ENCODE data around the gene ZNF675. TPM values are rescaled to one million over a fixed set of nuclear protein-coding genes. Genes with fewer than 3 reads are reported as not detected.
"Not testable (repeated sequence)": the region's sequence is repeated elsewhere in the genome, so short reads cannot be mapped to it uniquely, and the experiment has no call there.

Gene ZNF675
- 10 to 100 TPM in 1 of 4 donors, 1 to 10 TPM in 3; 1.9 to 14.6 (median 3.7) TPM for polyA plus RNA-seq
- long read RNA-seq, donor 1, full-length matches to known transcripts, result 14 of 5,179 reads
- long read RNA-seq, donor 1, partial matches to known transcripts, result 5,152 of 5,179 reads
- long read RNA-seq, donor 1, other reads (novel, unspliced or antisense), result 13 of 5,179 reads
- long read RNA-seq, donor 2, partial matches to known transcripts, result 9 of 12 reads
- long read RNA-seq, donor 2, other reads (novel, unspliced or antisense), result 0 of 12 reads
- long read RNA-seq, donor 3, full-length matches to known transcripts, result 11 of 11 reads
- long read RNA-seq, donor 3, partial matches to known transcripts, result 0 of 11 reads
- long read RNA-seq, donor 3, other reads (novel, unspliced or antisense), result 0 of 11 reads
- long read RNA-seq, donor 4, result 0 reads
- long read RNA-seq, donor 5, partial matches to known transcripts, result 8 of 8 reads
- long read RNA-seq, donor 5, other reads (novel, unspliced or antisense), result 0 of 8 reads
- long read RNA-seq, donor 6, full-length matches to known transcripts, result 4 of 4 reads
- long read RNA-seq, donor 6, partial matches to known transcripts, result 0 of 4 reads
- long read RNA-seq, donor 6, other reads (novel, unspliced or antisense), result 0 of 4 reads
- long read RNA-seq, donor 7, full-length matches to known transcripts, result 4 of 28 reads
- long read RNA-seq, donor 7, partial matches to known transcripts, result 24 of 28 reads
- long read RNA-seq, donor 7, other reads (novel, unspliced or antisense), result 0 of 28 reads
- long read RNA-seq, donor 8, full-length matches to known transcripts, result 2 of 2 reads
- long read RNA-seq, donor 8, partial matches to known transcripts, result 0 of 2 reads
- long read RNA-seq, donor 8, other reads (novel, unspliced or antisense), result 0 of 2 reads
- long read RNA-seq, donor 9, partial matches to known transcripts, result 0 of 1 reads
- long read RNA-seq, donor 9, other reads (novel, unspliced or antisense), result 0 of 1 reads
- long read RNA-seq, donor 10, full-length matches to known transcripts, result 5 of 48 reads
- long read RNA-seq, donor 10, partial matches to known transcripts, result 43 of 48 reads
- long read RNA-seq, donor 10, other reads (novel, unspliced or antisense), result 0 of 48 reads

DNA sequence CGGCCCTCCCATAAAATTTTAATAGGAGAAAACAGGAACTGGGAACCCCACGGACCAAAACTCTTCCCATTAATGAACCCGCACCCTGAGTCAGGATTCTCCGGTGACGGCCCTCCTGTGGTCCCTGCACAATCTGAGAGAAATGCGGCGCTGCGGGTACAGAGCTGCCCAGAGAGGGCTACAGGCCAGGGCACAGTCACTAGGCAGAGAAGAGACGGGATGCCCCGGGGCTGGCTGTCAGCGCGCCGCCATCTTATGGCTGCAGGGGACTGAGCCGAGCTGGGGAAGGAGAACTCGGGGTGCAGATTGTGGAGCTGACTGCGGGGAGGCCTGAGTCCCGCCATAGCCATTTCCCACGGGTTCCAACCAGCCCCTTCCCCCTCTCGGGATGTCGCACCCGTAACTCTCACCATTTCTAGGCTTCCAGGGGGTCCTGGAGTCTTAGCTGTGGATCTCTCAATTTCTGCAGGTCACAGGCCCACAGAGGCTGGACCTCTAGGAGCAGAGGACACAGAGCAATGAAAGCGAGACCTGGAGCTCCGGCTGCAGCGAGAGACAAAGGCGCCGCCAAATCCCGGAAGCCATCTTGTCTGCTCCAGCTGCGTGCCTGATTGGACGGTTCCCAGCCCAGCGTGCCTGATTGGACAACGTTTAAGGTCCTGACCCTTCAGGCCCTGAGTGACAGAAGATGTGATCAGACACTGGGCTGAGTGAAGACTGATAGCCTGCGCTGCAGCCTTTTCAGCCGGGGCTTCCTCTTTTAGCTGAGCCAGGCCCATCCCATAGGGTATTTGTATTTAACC, at the start of gene ZNF675:
Gene ZNF675, minus strand, starts transcription at position 592 of the 803 bp plus-strand sequence. Its CDS starts 179 bp downstream, at position 413.
- Histone ChIP-seq H3K9me3 (ENCODE audit: control insufficient read depth in 2 of 2, insufficient read depth in 1 of 2, low read depth in 1 of 2, low read length in 1 of 2) (peaks cover 0 to 7% of the 10 kb centered on the region in 2 donors), H3K4me3 (ENCODE audit: low read depth in 1 of 3, low read length in 3 of 3) (peak within 1 kb of the TSS; percentile 81 to 90 (median 89)), H3K4me1 (ENCODE audit: control insufficient read depth in 3 of 3, insufficient read depth in 2 of 3, low read depth in 1 of 3, low read length in 2 of 3) (no peaks in the 10 kb centered on the region), H3K36me3 (ENCODE audit: control insufficient read depth in 3 of 3, insufficient read depth in 2 of 3, low read depth in 1 of 3, low read length in 3 of 3) (no peaks in the 10 kb centered on the region), H3K27me3 (ENCODE audit: control insufficient read depth in 3 of 3, insufficient read depth in 3 of 3, low read length in 3 of 3) (no peaks in the 10 kb centered on the region), H3K27ac (ENCODE audit: low read depth in 1 of 3, low read length in 2 of 3) (peak within 1 kb of the TSS; percentile 87 to 94 (median 93))
- DNase-seq (peak; percentile 94), FAIRE-seq (no peak)
- WGBS, 3 donors, result 0% methylated on average over 31 to 33 of the region's 33 CpGs

DNA sequence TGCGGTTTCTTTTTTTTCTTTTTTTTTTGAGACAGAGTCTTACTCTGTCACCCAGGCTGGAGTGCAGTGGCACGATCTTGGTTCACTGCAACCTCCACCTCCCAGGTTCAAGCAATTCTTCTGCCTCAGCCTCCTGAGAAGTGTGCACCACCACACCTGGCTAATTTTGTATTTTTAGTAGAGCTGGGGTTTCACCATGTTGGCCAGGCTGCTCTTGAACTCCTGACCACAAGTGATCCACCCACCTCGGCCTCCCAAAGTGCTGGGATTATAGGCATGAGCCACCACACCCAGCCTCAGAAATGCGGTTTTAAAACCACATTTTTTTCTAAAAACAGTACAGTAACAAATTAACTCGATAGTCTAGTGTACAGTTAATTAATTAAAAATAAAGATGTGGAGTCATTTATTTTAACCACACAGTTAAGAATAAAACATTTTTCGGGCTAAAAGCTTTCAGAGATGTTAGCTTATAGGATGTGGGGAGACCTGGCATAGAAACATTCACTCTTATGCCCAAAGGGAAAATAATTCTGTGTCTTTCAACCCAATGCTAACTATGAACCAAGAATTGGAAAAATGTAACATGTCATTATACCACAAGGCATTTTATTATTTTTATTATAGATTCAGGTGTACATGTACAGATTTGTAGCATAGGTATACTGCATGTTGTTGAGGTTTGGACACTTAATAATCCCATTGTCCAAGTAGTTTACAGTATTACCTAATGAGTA, 43.9 kb upstream of the ZNF675 start:
- FAIRE-seq; H3K4me3 ChIP-seq (ENCODE audit: low read depth in 1 of 3, low read length in 3 of 3); DNase-seq; H3K9me3 ChIP-seq (ENCODE audit: control insufficient read depth in 2 of 2, insufficient read depth in 1 of 2, low read depth in 1 of 2, low read length in 1 of 2); H3K27me3 ChIP-seq (ENCODE audit: control insufficient read depth in 3 of 3, insufficient read depth in 3 of 3, low read length in 3 of 3); H3K4me1 ChIP-seq (ENCODE audit: control insufficient read depth in 3 of 3, insufficient read depth in 2 of 3, low read depth in 1 of 3, low read length in 2 of 3); H3K27ac ChIP-seq (ENCODE audit: low read depth in 1 of 3, low read length in 2 of 3); H3K36me3 ChIP-seq (ENCODE audit: control insufficient read depth in 3 of 3, insufficient read depth in 2 of 3, low read depth in 1 of 3, low read length in 3 of 3): not testable (repeated sequence)
- WGBS, 3 donors, result 77 to 86% (median 82%) methylated on average over 6 of the region's 6 CpGs

DNA sequence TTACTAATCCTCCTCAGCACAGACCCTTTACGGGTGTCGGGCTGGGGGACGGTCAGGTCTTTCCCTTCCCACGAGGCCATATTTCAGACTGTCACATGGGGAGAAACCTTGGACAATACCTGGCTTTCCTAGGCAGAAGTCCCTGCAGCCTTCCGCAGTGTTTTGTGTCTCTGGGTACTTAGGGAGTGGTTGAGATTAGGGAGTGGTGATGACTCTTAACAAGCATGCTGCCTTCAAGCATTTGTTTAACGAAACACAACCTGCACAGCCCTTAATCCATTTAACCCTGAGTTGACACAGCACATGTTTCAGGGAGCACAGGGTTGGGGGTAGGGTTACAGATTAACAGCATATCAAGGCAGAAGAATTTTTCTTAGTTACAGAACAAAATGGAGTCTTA, 37.1 kb upstream of the ZNF675 start:
- H3K36me3 ChIP-seq (ENCODE audit: control insufficient read depth in 3 of 3, insufficient read depth in 2 of 3, low read depth in 1 of 3, low read length in 3 of 3); H3K27ac ChIP-seq (ENCODE audit: low read depth in 1 of 3, low read length in 2 of 3); H3K9me3 ChIP-seq (ENCODE audit: control insufficient read depth in 2 of 2, insufficient read depth in 1 of 2, low read depth in 1 of 2, low read length in 1 of 2); FAIRE-seq; H3K27me3 ChIP-seq (ENCODE audit: control insufficient read depth in 3 of 3, insufficient read depth in 3 of 3, low read length in 3 of 3); H3K4me3 ChIP-seq (ENCODE audit: low read depth in 1 of 3, low read length in 3 of 3); H3K4me1 ChIP-seq (ENCODE audit: control insufficient read depth in 3 of 3, insufficient read depth in 2 of 3, low read depth in 1 of 3, low read length in 2 of 3): not testable (repeated sequence)
- WGBS, 3 donors, result 17 to 22% (median 21%) methylated on average over 2 to 3 of the region's 6 CpGs
- DNase-seq, result peak in 1 of 2 donors; percentile 19

DNA sequence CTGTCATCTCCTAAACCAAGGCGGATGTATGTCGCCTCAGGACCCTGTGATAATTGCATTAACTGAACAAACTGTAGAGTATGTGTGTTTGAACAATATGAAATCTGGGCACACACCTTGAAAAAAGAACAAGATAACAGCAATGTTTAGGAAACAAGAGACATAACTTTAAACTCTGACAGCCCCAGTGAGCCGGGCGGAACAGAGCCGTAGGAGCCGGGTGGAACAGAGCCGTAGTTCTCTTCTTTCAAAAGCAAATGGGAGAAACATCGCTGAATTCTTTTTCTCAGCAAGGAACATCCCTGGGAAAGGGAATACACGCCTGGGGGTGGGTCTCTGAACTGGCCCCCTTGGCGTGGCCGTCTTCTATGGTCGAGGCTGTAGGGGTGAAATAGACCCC, 31.8 kb upstream of the ZNF675 start:
- Histone ChIP-seq H3K27ac (ENCODE audit: low read depth in 1 of 3, low read length in 2 of 3) (no peak overlapping the region), H3K9me3 (ENCODE audit: control insufficient read depth in 2 of 2, insufficient read depth in 1 of 2, low read depth in 1 of 2, low read length in 1 of 2) (peaks cover 0 to 1% of the 10 kb centered on the region in 2 donors), H3K27me3 (ENCODE audit: control insufficient read depth in 3 of 3, insufficient read depth in 3 of 3, low read length in 3 of 3) (no peaks in the 10 kb centered on the region), H3K36me3 (ENCODE audit: control insufficient read depth in 3 of 3, insufficient read depth in 2 of 3, low read depth in 1 of 3, low read length in 3 of 3) (no peaks in the 10 kb centered on the region), H3K4me3 (ENCODE audit: low read depth in 1 of 3, low read length in 3 of 3) (no peak overlapping the region), H3K4me1 (ENCODE audit: control insufficient read depth in 3 of 3, insufficient read depth in 2 of 3, low read depth in 1 of 3, low read length in 2 of 3) (no peaks in the 10 kb centered on the region)
- 24 to 45% (median 41%) methylated on average over 12 of the region's 12 CpGs for WGBS, 3 donors
- DNase-seq, result no peak
- no peak for FAIRE-seq

DNA sequence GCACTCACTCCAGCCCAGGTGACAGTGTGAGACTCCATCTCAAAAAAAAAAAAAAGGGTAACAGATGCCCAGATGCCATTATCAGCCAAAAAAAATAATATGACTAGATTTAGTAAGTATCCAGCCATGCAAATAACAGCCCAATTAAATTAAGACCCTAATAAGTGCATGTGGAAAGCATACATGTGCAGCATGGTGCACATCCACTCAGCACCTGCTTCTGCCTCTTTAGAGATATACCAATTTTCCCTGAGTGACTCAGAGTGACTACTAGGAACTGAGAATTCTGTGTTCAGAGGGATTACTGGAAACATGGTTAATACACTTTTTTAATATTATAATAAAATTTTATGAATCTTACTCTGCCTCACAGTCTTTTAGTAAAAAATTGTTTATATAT, 29.8 kb upstream of the ZNF675 start:
- H3K27me3 ChIP-seq (ENCODE audit: control insufficient read depth in 3 of 3, insufficient read depth in 3 of 3, low read length in 3 of 3), result no peaks in the 10 kb centered on the region
- no peak for FAIRE-seq
- DNase-seq, result no peak
- no peak overlapping the region for H3K27ac ChIP-seq (ENCODE audit: low read depth in 1 of 3, low read length in 2 of 3)
- no peak overlapping the region for H3K4me3 ChIP-seq (ENCODE audit: low read depth in 1 of 3, low read length in 3 of 3)
- H3K9me3 ChIP-seq (ENCODE audit: control insufficient read depth in 2 of 2, insufficient read depth in 1 of 2, low read depth in 1 of 2, low read length in 1 of 2), result peaks cover 0 to 1% of the 10 kb centered on the region in 2 donors
- H3K36me3 ChIP-seq (ENCODE audit: control insufficient read depth in 3 of 3, insufficient read depth in 2 of 3, low read depth in 1 of 3, low read length in 3 of 3), result no peaks in the 10 kb centered on the region
- H3K4me1 ChIP-seq (ENCODE audit: control insufficient read depth in 3 of 3, insufficient read depth in 2 of 3, low read depth in 1 of 3, low read length in 2 of 3), result no peaks in the 10 kb centered on the region

DNA sequence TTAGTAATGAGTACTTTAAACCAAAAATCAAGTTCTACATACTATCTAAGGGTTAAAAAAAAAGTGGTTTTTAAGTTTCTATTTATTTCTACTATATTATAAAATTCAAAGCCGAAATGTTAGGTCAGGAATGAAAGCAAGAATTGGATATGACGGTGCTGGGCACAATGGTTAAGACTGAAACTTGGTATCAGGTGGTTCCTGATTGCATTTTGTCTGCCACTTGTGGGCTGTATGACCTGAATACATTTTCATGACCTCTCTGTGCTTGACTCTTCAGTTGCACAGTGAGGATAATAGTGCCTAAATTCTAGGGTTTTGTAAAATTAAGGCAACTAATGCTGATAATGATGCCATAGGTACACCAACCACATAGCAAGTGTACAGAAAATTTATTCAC, 22.3 kb upstream of the ZNF675 start:
- no peak overlapping the region for H3K27ac ChIP-seq (ENCODE audit: low read depth in 1 of 3, low read length in 2 of 3)
- no peaks in the 10 kb centered on the region for H3K36me3 ChIP-seq (ENCODE audit: control insufficient read depth in 3 of 3, insufficient read depth in 2 of 3, low read depth in 1 of 3, low read length in 3 of 3)
- H3K9me3 ChIP-seq (ENCODE audit: control insufficient read depth in 2 of 2, insufficient read depth in 1 of 2, low read depth in 1 of 2, low read length in 1 of 2), result peaks cover 0 to 5% of the 10 kb centered on the region in 2 donors
- DNase-seq (no peak), FAIRE-seq (no peak)
- no peaks in the 10 kb centered on the region for H3K4me1 ChIP-seq (ENCODE audit: control insufficient read depth in 3 of 3, insufficient read depth in 2 of 3, low read depth in 1 of 3, low read length in 2 of 3)
- no peaks in the 10 kb centered on the region for H3K27me3 ChIP-seq (ENCODE audit: control insufficient read depth in 3 of 3, insufficient read depth in 3 of 3, low read length in 3 of 3)
- WGBS, 3 donors, result 36 to 43% (median 39%) methylated on average over 2 of the region's 2 CpGs
- no peak overlapping the region for H3K4me3 ChIP-seq (ENCODE audit: low read depth in 1 of 3, low read length in 3 of 3)

DNA sequence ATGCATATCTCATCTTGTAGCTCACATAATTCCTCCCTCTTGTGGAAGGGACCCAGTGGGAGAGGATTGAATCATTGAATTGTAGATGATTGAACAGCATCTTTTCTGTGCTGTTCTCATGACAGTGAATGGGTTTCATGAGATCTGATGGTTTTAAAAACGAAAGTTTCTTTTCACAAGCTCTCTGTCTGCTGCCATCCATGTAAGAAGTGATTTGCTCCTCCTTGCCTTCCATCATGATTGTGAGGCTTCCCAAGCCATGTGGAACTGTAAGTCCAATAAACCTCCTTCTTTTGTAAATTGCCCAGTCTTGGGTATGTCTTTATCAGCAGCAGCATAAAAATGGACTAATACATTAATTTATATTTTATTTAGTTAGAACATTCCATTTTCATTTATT, 19.6 kb upstream of the ZNF675 start:
- DNase-seq (no peak), FAIRE-seq (no peak)
- Histone ChIP-seq H3K4me1 (ENCODE audit: control insufficient read depth in 3 of 3, insufficient read depth in 2 of 3, low read depth in 1 of 3, low read length in 2 of 3) (no peaks in the 10 kb centered on the region), H3K9me3 (ENCODE audit: control insufficient read depth in 2 of 2, insufficient read depth in 1 of 2, low read depth in 1 of 2, low read length in 1 of 2) (peaks cover 2 to 9% of the 10 kb centered on the region in 2 donors), H3K27ac (ENCODE audit: low read depth in 1 of 3, low read length in 2 of 3) (no peak overlapping the region), H3K4me3 (ENCODE audit: low read depth in 1 of 3, low read length in 3 of 3) (no peak overlapping the region), H3K36me3 (ENCODE audit: control insufficient read depth in 3 of 3, insufficient read depth in 2 of 3, low read depth in 1 of 3, low read length in 3 of 3) (no peaks in the 10 kb centered on the region), H3K27me3 (ENCODE audit: control insufficient read depth in 3 of 3, insufficient read depth in 3 of 3, low read length in 3 of 3) (no peaks in the 10 kb centered on the region)
- 73 to 83% (median 81%) methylated on average over 1 of the region's 1 CpG for WGBS, 3 donors
